Measurements from ENCODE around the gene SEC14L6. TPM values are rescaled to one million over a fixed set of nuclear protein-coding genes. Genes with fewer than 3 reads are reported as not detected.
A peak's percentile ranks its signal among the peaks of the same experiment; 100 is the strongest.
"Not testable (repeated sequence)": the region's sequence is repeated elsewhere in the genome, so short reads cannot be mapped to it uniquely, and the experiment has no call there.

The SEC14L6 gene
- total RNA-seq, 4 donors from 2014 or later = 0.22 to 3.0 (median 0.54) TPM

DNA sequence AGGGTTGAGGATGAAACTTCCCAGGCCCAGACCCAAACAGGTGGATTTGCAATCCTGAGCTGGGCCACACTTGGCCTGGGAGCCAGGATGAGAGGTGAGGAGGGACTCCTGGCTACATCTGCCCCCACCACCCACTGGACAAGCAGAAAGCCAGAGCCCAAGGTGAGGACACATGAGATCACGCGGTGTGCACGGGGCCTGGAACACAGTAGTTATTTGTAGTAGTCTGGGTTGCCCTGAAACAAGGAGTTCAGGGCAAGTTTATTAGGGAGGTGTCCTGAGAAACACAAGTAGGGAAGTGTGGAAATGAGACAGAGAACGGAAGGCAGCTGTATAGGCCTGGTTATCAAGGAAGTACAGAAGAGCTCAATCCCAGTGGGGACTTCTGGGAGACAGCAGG, 647 bp upstream of the SEC14L6 start:
- Histone ChIP-seq H3K9me3 (no peaks in the 10 kb centered on the region), H3K36me3 (no peaks in the 10 kb centered on the region), H3K4me3 (no peak overlapping the region), H3K4me1 (peaks cover 0 to 8% (median under 1%) of the 10 kb centered on the region in 3 donors), H3K27me3 (peaks cover 52% of the 10 kb centered on the region), H3K27ac (no peak overlapping the region)
- WGBS, 2 donors (ENCODE audit: low coverage in 1 of 2) = 89 to 92% methylated on average over 4 of the region's 4 CpGs
- no peak for TF ChIP-seq POLR2A (IDR thresholded peaks at IDR 0.05)
- TF ChIP-seq EP300 (IDR thresholded peaks at IDR 0.05) = no peak
- TF ChIP-seq POLR2AphosphoS5 (IDR thresholded peaks at IDR 0.05) = no peak
- TF ChIP-seq, protein P1, sequence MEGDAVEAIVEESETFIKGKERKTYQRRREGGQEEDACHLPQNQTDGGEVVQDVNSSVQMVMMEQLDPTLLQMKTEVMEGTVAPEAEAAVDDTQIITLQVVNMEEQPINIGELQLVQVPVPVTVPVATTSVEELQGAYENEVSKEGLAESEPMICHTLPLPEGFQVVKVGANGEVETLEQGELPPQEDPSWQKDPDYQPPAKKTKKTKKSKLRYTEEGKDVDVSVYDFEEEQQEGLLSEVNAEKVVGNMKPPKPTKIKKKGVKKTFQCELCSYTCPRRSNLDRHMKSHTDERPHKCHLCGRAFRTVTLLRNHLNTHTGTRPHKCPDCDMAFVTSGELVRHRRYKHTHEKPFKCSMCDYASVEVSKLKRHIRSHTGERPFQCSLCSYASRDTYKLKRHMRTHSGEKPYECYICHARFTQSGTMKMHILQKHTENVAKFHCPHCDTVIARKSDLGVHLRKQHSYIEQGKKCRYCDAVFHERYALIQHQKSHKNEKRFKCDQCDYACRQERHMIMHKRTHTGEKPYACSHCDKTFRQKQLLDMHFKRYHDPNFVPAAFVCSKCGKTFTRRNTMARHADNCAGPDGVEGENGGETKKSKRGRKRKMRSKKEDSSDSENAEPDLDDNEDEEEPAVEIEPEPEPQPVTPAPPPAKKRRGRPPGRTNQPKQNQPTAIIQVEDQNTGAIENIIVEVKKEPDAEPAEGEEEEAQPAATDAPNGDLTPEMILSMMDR (IDR thresholded peaks at IDR 0.05) = no peak
- no peak for ATAC-seq

DNA sequence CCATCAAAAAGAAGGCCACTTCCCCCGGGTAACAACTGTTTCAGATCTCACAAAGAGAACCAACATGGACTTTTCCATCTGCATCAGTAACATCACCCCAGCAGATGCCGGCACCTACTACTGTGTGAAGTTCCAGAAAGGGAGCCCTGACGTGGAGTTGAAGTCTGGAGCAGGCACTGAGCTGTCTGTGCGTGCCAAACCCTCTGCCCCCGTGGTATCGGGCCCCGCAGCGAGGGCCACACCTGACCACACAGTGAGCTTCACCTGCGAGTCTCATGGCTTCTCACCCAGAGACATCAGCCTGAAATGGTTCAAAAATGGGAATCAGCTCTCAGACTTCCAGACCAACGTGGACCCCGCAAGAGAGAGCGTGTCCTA, 3.7 kb downstream of the SEC14L6 start:
- H3K36me3 ChIP-seq = no peaks in the 10 kb centered on the region
- peak overlapping the region in 1 of 2 donors; percentile 51 for H3K4me3 ChIP-seq
- H3K27me3 ChIP-seq = peaks cover 67% of the 10 kb centered on the region
- H3K27ac ChIP-seq = no peak overlapping the region
- 80% methylated on average over 1 of the region's 12 CpGs; no CpG with 5 or more reads in 1 of the 2 donors for WGBS, 2 donors (ENCODE audit: low coverage in 1 of 2)
- TF ChIP-seq EP300 (IDR thresholded peaks at IDR 0.05) (no peak), POLR2AphosphoS5 (IDR thresholded peaks at IDR 0.05) (no peak), POLR2A (IDR thresholded peaks at IDR 0.05) (no peak)
- TF ChIP-seq, protein P1 (IDR thresholded peaks at IDR 0.05) = no peak
- H3K9me3 ChIP-seq = no peaks in the 10 kb centered on the region
- H3K4me1 ChIP-seq = peaks cover 0 to 13% (median 5%) of the 10 kb centered on the region in 3 donors
- no peak for ATAC-seq

DNA sequence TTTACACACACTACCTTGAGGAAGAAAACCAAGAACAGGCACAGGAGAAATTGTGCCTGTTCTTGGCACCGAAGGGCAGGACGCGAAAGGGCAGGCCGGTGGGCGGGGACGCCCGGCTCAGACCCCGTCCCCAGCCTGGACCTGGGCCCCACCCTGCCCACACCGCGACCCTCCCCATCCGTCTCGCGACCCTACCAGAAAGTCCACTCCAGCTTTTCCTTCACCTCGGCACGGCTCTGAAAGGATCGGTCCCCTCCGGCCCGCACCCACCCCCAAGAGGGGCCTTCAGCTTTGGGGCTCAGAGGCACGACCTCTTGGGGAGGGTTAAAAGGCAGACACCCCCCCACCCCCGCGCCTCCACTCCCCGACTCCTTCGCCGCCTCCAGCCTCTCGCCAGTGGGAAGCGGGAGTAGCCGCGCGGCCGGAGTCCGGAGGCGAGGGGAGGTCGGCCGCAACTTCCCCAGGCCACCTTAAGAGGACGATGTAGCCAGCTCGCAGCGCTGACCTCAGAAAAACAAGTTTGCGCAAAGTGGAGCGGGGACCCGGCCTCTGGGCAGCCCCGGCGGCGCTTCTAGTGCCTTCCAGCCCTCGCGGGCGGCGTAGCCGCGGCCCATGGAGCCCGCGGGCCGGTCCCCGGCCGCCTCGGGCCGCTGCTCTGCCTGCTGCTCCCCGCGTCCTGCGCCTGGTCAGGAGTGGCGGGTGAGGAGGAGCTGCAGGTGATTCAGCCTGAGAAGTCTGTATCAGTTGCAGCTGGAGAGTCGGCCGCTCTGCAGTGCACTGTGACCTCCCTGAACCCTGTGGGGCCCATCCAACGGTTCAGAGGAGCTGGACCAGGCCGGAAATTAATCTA, 4.4 kb downstream of the SEC14L6 start:
- peak overlapping the region in 1 of 4 donors; percentile 31 for H3K27ac ChIP-seq
- 5 to 8% methylated on average over 4 to 5 of the region's 64 CpGs for WGBS, 2 donors (ENCODE audit: low coverage in 1 of 2)
- peak overlapping the region; percentile 22 to 51 for H3K4me3 ChIP-seq
- H3K4me1 ChIP-seq = peaks cover 0 to 13% (median 5%) of the 10 kb centered on the region in 3 donors
- peaks cover 62% of the 10 kb centered on the region for H3K27me3 ChIP-seq
- no peaks in the 10 kb centered on the region for H3K36me3 ChIP-seq
- ATAC-seq = peak; percentile 34
- TF ChIP-seq, protein P1 (IDR thresholded peaks at IDR 0.05) = no peak
- no peak for TF ChIP-seq EP300 (IDR thresholded peaks at IDR 0.05)
- TF ChIP-seq POLR2AphosphoS5 (IDR thresholded peaks at IDR 0.05) = no peak
- TF ChIP-seq POLR2A (IDR thresholded peaks at IDR 0.05) = no peak
- no peaks in the 10 kb centered on the region for H3K9me3 ChIP-seq

DNA sequence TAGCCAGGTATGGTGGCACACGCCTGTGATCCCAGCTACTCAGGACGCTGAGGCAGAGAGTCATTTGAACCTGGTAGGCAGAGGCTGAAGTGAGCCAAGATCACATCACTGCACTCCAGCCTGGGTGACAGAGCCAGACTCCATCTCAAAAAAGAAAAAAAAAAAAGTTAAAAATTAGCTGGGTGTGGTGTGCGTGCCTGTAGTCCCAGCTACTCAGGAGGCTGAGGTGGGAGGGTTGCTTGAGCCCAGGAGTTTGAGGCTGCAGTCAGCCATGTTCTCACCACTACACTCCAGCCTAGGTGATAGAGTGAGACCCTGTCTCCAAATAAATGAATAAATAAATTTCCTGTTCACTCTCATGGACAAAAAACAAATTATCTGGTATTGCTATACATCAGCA, 5.0 kb downstream of the SEC14L6 start:
- peak overlapping the region in 1 of 2 donors; percentile 51 for H3K4me3 ChIP-seq
- peak overlapping the region in 1 of 4 donors; percentile 31 for H3K27ac ChIP-seq
- 79 to 100% methylated on average over 3 of the region's 3 CpGs for WGBS, 2 donors (ENCODE audit: low coverage in 1 of 2)
- peaks cover 55% of the 10 kb centered on the region for H3K27me3 ChIP-seq
- not testable (repeated sequence) for ATAC-seq, H3K36me3 ChIP-seq, H3K9me3 ChIP-seq
- H3K4me1 ChIP-seq = peaks cover 0 to 13% (median 5%) of the 10 kb centered on the region in 3 donors

DNA sequence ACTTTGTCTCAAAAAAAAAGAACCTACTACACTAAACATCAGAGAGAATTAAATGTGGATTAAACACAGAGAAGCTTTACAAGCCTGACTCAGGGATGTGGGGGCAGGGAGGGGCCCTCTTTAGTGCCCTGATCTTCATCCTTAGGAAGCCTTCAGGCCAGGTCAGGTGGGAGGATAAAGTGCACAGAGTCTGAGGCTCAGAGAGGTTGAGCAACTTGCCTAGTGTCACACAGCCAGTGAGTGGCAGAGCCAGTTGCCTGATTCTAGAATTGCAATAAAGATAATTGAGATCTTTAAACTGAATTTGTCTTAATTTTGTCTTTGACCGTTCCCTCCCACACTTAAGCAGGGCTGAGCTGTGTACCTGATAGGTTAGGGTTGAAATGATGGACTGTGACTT, 7.2 kb downstream of the SEC14L6 start:
- WGBS, 2 donors (ENCODE audit: low coverage in 1 of 2) = 80 to 100% methylated on average over 1 of the region's 1 CpG
- no peak for ATAC-seq
- Histone ChIP-seq H3K36me3 (no peaks in the 10 kb centered on the region), H3K4me3 (no peak overlapping the region), H3K4me1 (peaks cover 0 to 13% (median 5%) of the 10 kb centered on the region in 3 donors), H3K27me3 (peaks cover 37% of the 10 kb centered on the region), H3K27ac (no peak overlapping the region), H3K9me3 (no peaks in the 10 kb centered on the region)
- TF ChIP-seq, protein P1 (IDR thresholded peaks at IDR 0.05) = no peak
- no peak for TF ChIP-seq POLR2AphosphoS5 (IDR thresholded peaks at IDR 0.05)
- no peak for TF ChIP-seq POLR2A (IDR thresholded peaks at IDR 0.05)
